Kidney (tissue), 14 donors: Measurements from ENCODE around the gene TMBIM1. TPM values are rescaled to one million over a fixed set of nuclear protein-coding genes. Genes with fewer than 3 reads are reported as not detected.

Experiments
- DNase-seq, 5 donors: peaks; one replicate each; pipeline ENCODE4 v3.0.0-alpha.2; 2013 to 2020
- FAIRE-seq: peaks from 2 replicates; lab custom pipeline; 2012; peaks lifted over from hg19 to GRCh38; lab: Jason Lieb, UNC
- H3K27ac ChIP-seq, 2 donors: one replicate each; pipeline ENCODE4 v1.7.0; 2013; ENCODE audit warnings: low read depth in 2 of 2, low read length in 2 of 2, inconsistent platforms in 1 of 2
- H3K27me3 ChIP-seq: one replicate; pipeline ENCODE4 v1.7.1; 2013; ENCODE audit warnings: low read length, inconsistent platforms; ENCODE audit not compliant: control insufficient read depth, insufficient read depth
- H3K36me3 ChIP-seq, 3 donors: one replicate each; pipeline versions ENCODE4 v1.7.0 to v1.7.1; 2013; ENCODE audit warnings: low read length in 3 of 3, control low read depth in 1 of 3, inconsistent platforms in 1 of 3; ENCODE audit not compliant: insufficient read depth in 3 of 3, control insufficient read depth in 2 of 3
- H3K4me1 ChIP-seq, 3 donors: one replicate each; pipeline versions ENCODE4 v1.7.0 to v1.7.1; 2013; ENCODE audit warnings: low read length in 3 of 3, inconsistent platforms in 1 of 3, low read depth in 1 of 3; ENCODE audit not compliant: control insufficient read depth in 2 of 3, insufficient read depth in 2 of 3
- H3K4me3 ChIP-seq, 3 donors: one replicate each; pipeline versions ENCODE4 v1.7.0 to v1.8.1; 2013; ENCODE audit warnings: low read length in 3 of 3, control low read depth in 1 of 3, inconsistent platforms in 1 of 3
- H3K9ac ChIP-seq, 3 donors: one replicate each; pipeline versions ENCODE4 v1.7.0 to v1.7.1; 2013; ENCODE audit warnings: low read length in 3 of 3, control low read depth in 1 of 3, inconsistent platforms in 1 of 3
- H3K9me3 ChIP-seq, 3 donors: one replicate each; pipeline versions ENCODE4 v1.7.0 to v1.7.1; 2013; ENCODE audit warnings: low read length in 3 of 3, control low read depth in 1 of 3, inconsistent platforms in 1 of 3; ENCODE audit not compliant: control insufficient read depth in 2 of 3, insufficient read depth in 1 of 3
- CTCF ChIP-seq: IDR thresholded peaks from 3 replicates; pipeline ENCODE4 v1.5.1; 2012; ENCODE audit warnings: mild to moderate bottlenecking, moderate library complexity, borderline replicate concordance; ENCODE audit not compliant: insufficient read depth; ENCODE audit errors: extremely low read depth
- intact Hi-C: fragments of 100-400 bp; cut with DNase I; formaldehyde crosslinking; loops from one replicate; pipeline ENCODE4 v1.11.1; 2022
- polyA plus RNA-seq: library from polyadenylated mRNA; stranded (reverse); fragments of 350-450 nt; fragmentation: Illumina TruSeq; extraction: RNeasy Lipid Tissue Mini Kit (QIAGEN cat#74804); gene quantifications from one replicate; pipeline ENCODE4 v1.2.3, GENCODE V29; 2014; ENCODE audit warnings: low read depth, low replicate concordance; ENCODE audit not compliant: insufficient read depth
- total RNA-seq: library from RNA; stranded (reverse); fragmentation: NEBNext Ultra II Directional; extraction: Animal tissue kit (Norgen Biotek cat#: 25700); gene quantifications from one replicate; pipeline ENCODE4 v1.2.1, GENCODE V29; 2021
- donor health status: control.
- donor health status: control.
- donor health status: control.
- donor health status: control.
- donor health status: control.
- donor health status: DM: yes; HTN: yes; CAD: no.
- donor health status: Normal renal cell carcinoma (clear cell type).

Gene TMBIM1
- total and polyA plus RNA-seq, 2 donors from 2014 or later, result 130 to 217 TPM

- DNase-seq, result no peak
- no peak for TF ChIP-seq CTCF
- no peak for FAIRE-seq
- Histone ChIP-seq H3K4me1 (no peaks in the 10 kb centered on the region), H3K4me3 (no peak overlapping the region), H3K9ac (no peak overlapping the region), H3K27me3 (no peaks in the 10 kb centered on the region), H3K36me3 (peaks cover 20 to 64% (median 45%) of the 10 kb centered on the region in 3 donors), H3K27ac (no peak overlapping the region), H3K9me3 (no peaks in the 10 kb centered on the region)
- intact Hi-C loops, result no loop called here
Measured at GRCh38 chr2:218253232-218253625, 39.1 kb downstream of the TMBIM1 start.

GRCh38 chr2:218252509-218253231, 39.6 kb downstream of the TMBIM1 start:
- peaks cover 22 to 68% (median 50%) of the 10 kb centered on the region in 3 donors for H3K36me3 ChIP-seq
- DNase-seq (no peak), FAIRE-seq (no peak)
- no peaks in the 10 kb centered on the region for H3K4me1 ChIP-seq
- no peak overlapping the region for H3K27ac ChIP-seq
- TF ChIP-seq CTCF, result no peak
- no peak overlapping the region for H3K4me3 ChIP-seq
- H3K27me3 ChIP-seq, result no peaks in the 10 kb centered on the region
- H3K9ac ChIP-seq, result no peak overlapping the region
- H3K9me3 ChIP-seq, result no peaks in the 10 kb centered on the region
- intact Hi-C loops, result no loop called here

GRCh38 chr2:218249691-218250090, 42.6 kb downstream of the TMBIM1 start:
- no peak overlapping the region for H3K27ac ChIP-seq
- H3K36me3 ChIP-seq, result peaks cover 28 to 80% (median 60%) of the 10 kb centered on the region in 3 donors
- intact Hi-C loops, result no loop called here
- DNase-seq (no peak), FAIRE-seq (no peak)
- no peak overlapping the region for H3K4me3 ChIP-seq
- no peak for TF ChIP-seq CTCF
- no peaks in the 10 kb centered on the region for H3K9me3 ChIP-seq
- H3K9ac ChIP-seq, result no peak overlapping the region
- H3K4me1 ChIP-seq, result no peaks in the 10 kb centered on the region
- no peaks in the 10 kb centered on the region for H3K27me3 ChIP-seq
